A673 (cell line): Measurements from ENCODE around the gene GRIN2A. TPM values are rescaled to one million over a fixed set of nuclear protein-coding genes. Genes with fewer than 3 reads are reported as not detected.

Experiments
- BruUV-seq: library from RNA; stranded (reverse); fragments of 400-500 nt; replicated peaks from 2 replicates; lab custom pipeline; 2021; lab: Mats Ljungman, UMichigan
- CTCF ChIA-PET: fragments of 300-600 bp; sonication (Branson Sonifier 250); formaldehyde crosslinking; loops from one replicate; lab custom pipeline; 2022; ENCODE audit warnings: antibody characterized with exemption; lab: Charles Lee
- POLR2A ChIA-PET: fragments of 300-600 bp; sonication (Branson Sonifier 250); formaldehyde crosslinking; loops from one replicate; lab custom pipeline; 2022; ENCODE audit warnings: antibody characterized with exemption; ENCODE audit not compliant: low non-redundant PET; lab: Charles Lee
- DNase-seq: peaks from one replicate; pipeline ENCODE4 v3.0.0-alpha.2; 2015; ENCODE audit warnings: low spot score
- H3K27ac ChIP-seq: fragments of 200-600 bp; sonication (generic); 2 replicates; pipeline ENCODE4 v1.5.1; 2016; ENCODE audit warnings: mixed run types, low read depth, mild to moderate bottlenecking, mixed read lengths, antibody characterized with exemption, low read length; ENCODE audit not compliant: poor library complexity, severe bottlenecking
- H3K27me3 ChIP-seq: fragments of 200-600 bp; sonication (generic); replicated peaks from 2 replicates; pipeline ENCODE4 v1.6.1; 2017; ENCODE audit warnings: mixed run types, low read depth, mild to moderate bottlenecking, mixed read lengths, antibody characterized with exemption, low read length; ENCODE audit not compliant: insufficient read depth, poor library complexity
- H3K36me3 ChIP-seq: fragments of 200-600 bp; sonication (generic); 2 replicates; pipeline ENCODE4 v1.6.1; 2016; ENCODE audit warnings: mixed run types, mild to moderate bottlenecking, mixed read lengths, antibody characterized with exemption, low read length; ENCODE audit not compliant: insufficient read depth, poor library complexity, severe bottlenecking
- H3K4me1 ChIP-seq: fragments of 200-600 bp; sonication (generic); 2 replicates; pipeline ENCODE4 v1.6.1; 2017; ENCODE audit warnings: mixed run types, mild to moderate bottlenecking, mixed read lengths, antibody characterized with exemption, low read length; ENCODE audit not compliant: insufficient read depth, poor library complexity, severe bottlenecking
- H3K4me3 ChIP-seq: fragments of 200-600 bp; sonication (generic); 2 replicates; pipeline ENCODE4 v1.5.1; 2016; ENCODE audit warnings: low read depth, mixed run types, mild to moderate bottlenecking, mixed read lengths, low read length; ENCODE audit not compliant: poor library complexity, severe bottlenecking
- H3K9me3 ChIP-seq: fragments of 200-600 bp; sonication (generic); 2 replicates; pipeline ENCODE4 v1.6.1; 2016; ENCODE audit warnings: mixed run types, low read depth, mild to moderate bottlenecking, mixed read lengths, antibody characterized with exemption, low read length; ENCODE audit not compliant: poor library complexity, severe bottlenecking
- CTCF ChIP-seq: fragments of 300-800, 200-600 bp; sonication (generic); conservative IDR thresholded peaks from 2 replicates; pipeline ENCODE4 v1.5.1; 2017; ENCODE audit warnings: low read depth, mild to moderate bottlenecking, antibody characterized with exemption, low read length, moderate library complexity, mixed read lengths
- EZH2 ChIP-seq: fragments of 200-600 bp; sonication (generic); IDR thresholded peaks from 2 replicates; pipeline ENCODE4 v1.6.1; 2017; ENCODE audit warnings: borderline replicate concordance, low read depth, mild to moderate bottlenecking, mixed read lengths, antibody characterized with exemption, low read length; ENCODE audit not compliant: poor library complexity, severe bottlenecking
- intact Hi-C: fragments of 100-400 bp; cut with micrococcal nuclease; formaldehyde crosslinking; loops from one replicate; pipeline ENCODE4 v1.10.0; 2022; ENCODE audit not compliant: unreplicated experiment
- total RNA-seq: library from RNA; stranded (reverse); gene quantifications from 2 replicates; pipeline ENCODE4 v1.2.3, GENCODE V29; 2021

GRIN2A gene
- total RNA-seq, 1 experiment from 2014 or later, result 1.2 TPM

GRCh38 chr16:10181196-10182162, 749 bp downstream of the GRIN2A start:
- POLR2A ChIA-PET, result no interaction called here
- H3K27me3 ChIP-seq, result peaks cover 40% of the 10 kb centered on the region
- no peaks in the 10 kb centered on the region for H3K9me3 ChIP-seq
- CTCF ChIA-PET, result interaction anchor here (0.6 to 1.5 kb wide), 7 partner anchors 448 to 1042 kb away, joined by 3 to 5 read pairs (median 4); no protein-coding TSS in a partner anchor
- no TSS peak for BruUV-seq
- TF ChIP-seq EZH2, result peak; percentile 43
- peak; percentile 90 for TF ChIP-seq CTCF
- no peaks in the 10 kb centered on the region for H3K36me3 ChIP-seq
- peaks cover 4% of the 10 kb centered on the region for H3K4me1 ChIP-seq
- DNase-seq, result peak; percentile 75
- intact Hi-C loops, result loop anchor here (5.0 kb wide), 5 partner anchors 534 to 1614 kb away; no protein-coding TSS in a partner anchor
- peak overlapping the region; percentile 34 for H3K4me3 ChIP-seq
- no peak overlapping the region for H3K27ac ChIP-seq

- DNase-seq, result peak; percentile 72
- TF ChIP-seq EZH2, result no peak
- peak; percentile 60 for TF ChIP-seq CTCF
- peak overlapping the region; percentile 34 for H3K4me3 ChIP-seq
- no peak overlapping the region for H3K27ac ChIP-seq
- H3K9me3 ChIP-seq, result no peaks in the 10 kb centered on the region
- CTCF ChIA-PET, result interaction anchor here (0.7 to 1.5 kb wide), 4 partner anchors 447 to 1042 kb away, joined by 3 to 4 read pairs (median 3); no protein-coding TSS in a partner anchor
- no peaks in the 10 kb centered on the region for H3K36me3 ChIP-seq
- H3K27me3 ChIP-seq, result peaks cover 40% of the 10 kb centered on the region
- BruUV-seq, result no TSS peak
- H3K4me1 ChIP-seq, result peaks cover 4% of the 10 kb centered on the region
- intact Hi-C loops, result loop anchor here (5.0 kb wide), 5 partner anchors 533 to 1613 kb away; no protein-coding TSS in a partner anchor
- POLR2A ChIA-PET, result no interaction called here
Observed at GRCh38 chr16:10180771-10181163, 1.5 kb downstream of the GRIN2A start.

- POLR2A ChIA-PET, result no interaction called here
Observed at GRCh38 chr16:10180042-10180770, 2.0 kb downstream of the GRIN2A start.

More at GRCh38 chr16:10180042-10180770, 2.0 kb downstream of the GRIN2A start:
- Histone ChIP-seq H3K4me1 (peaks cover 4% of the 10 kb centered on the region), H3K4me3 (no peak overlapping the region), H3K36me3 (no peaks in the 10 kb centered on the region), H3K27me3 (peaks cover 36% of the 10 kb centered on the region), H3K27ac (no peak overlapping the region), H3K9me3 (no peaks in the 10 kb centered on the region)
- CTCF ChIA-PET, result interaction anchor here (0.7 to 1.5 kb wide), 3 partner anchors 447 to 1041 kb away, joined by 3 to 4 read pairs (median 3); no protein-coding TSS in a partner anchor
- DNase-seq, result no peak
- intact Hi-C loops, result loop anchor here (5.0 kb wide), 5 partner anchors 533 to 1613 kb away; no protein-coding TSS in a partner anchor
- no TSS peak for BruUV-seq
- TF ChIP-seq CTCF (no peak), EZH2 (no peak)
